ENCODE data around the gene ZNF385D. TPM values are rescaled to one million over a fixed set of nuclear protein-coding genes. Genes with fewer than 3 reads are reported as not detected.

The ZNF385D gene
- total and polyA plus RNA-seq, 5 donors from 2014 or later: 2.7 TPM; not detected in 4

- ATAC-seq (ENCODE audit: low read depth in 2 of 2): no peak
- Histone ChIP-seq H3K27me3 (ENCODE audit: control insufficient read depth, insufficient read depth, low read length) (no peaks in the 10 kb centered on the region), H3K9me3 (ENCODE audit: control insufficient read depth in 2 of 2, low read length in 2 of 2) (no peaks in the 10 kb centered on the region), H3K27ac (ENCODE audit: insufficient read depth, low read length, poor library complexity, severe bottlenecking) (no peak overlapping the region), H3K4me1 (ENCODE audit: control insufficient read depth, insufficient read depth, low read length, poor library complexity, severe bottlenecking) (no peaks in the 10 kb centered on the region), H3K36me3 (ENCODE audit: control insufficient read depth, insufficient read depth, low read length) (no peaks in the 10 kb centered on the region), H3K4me3 (ENCODE audit: low read depth, low read length) (no peak overlapping the region)
- Mint-ChIP-seq H3K36me3 (no peaks in the 10 kb centered on the region), H3K27me3 (no peaks in the 10 kb centered on the region), H3K4me3 (no peak overlapping the region), H3K4me1 (no peaks in the 10 kb centered on the region), H3K27ac (no peak overlapping the region), H3K9me3 (peaks cover 2 to 8% (median 4%) of the 10 kb centered on the region in 7 donors)
- no peak for DNase-seq
These were observed 129.8 kb downstream of the ZNF385D start for GRCh38 chr3:21621181-21621651.

DNA sequence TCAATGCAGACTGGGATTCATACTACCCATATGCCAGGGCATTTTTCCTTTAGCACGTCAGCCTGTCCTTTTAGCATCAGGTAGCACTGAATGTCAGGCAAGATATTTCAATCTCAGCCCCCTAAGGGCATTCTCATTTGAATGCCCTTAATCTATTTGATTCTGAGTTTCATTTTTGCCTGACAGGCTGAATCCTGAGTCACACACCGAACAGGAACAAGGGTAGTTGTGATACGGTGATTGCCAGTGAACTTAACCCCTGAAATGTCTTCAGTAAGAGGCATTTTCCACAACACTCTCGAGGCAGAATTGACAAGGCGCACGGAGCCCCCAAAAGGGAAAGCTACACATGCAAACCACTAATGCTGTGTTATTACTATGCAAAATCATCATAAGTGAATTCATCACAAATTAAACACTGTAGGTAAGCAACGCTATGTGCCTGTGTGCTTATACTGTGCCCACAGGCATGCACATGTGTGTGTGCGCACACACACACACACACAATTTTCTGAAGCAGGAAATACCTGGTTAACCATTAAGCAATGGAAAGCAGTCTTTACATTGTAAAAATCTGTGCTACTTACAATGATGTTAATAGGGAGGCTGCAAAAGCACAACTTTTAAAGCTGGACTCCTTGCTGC is 130.4 kb downstream of the ZNF385D start:
- no peaks in the 10 kb centered on the region for H3K36me3 ChIP-seq (ENCODE audit: control insufficient read depth, insufficient read depth, low read length)
- no peaks in the 10 kb centered on the region for H3K36me3 Mint-ChIP-seq
- H3K4me3 Mint-ChIP-seq: no peak overlapping the region
- H3K4me1 ChIP-seq (ENCODE audit: control insufficient read depth, insufficient read depth, low read length, poor library complexity, severe bottlenecking): no peaks in the 10 kb centered on the region
- H3K9me3 ChIP-seq (ENCODE audit: control insufficient read depth in 2 of 2, low read length in 2 of 2): no peaks in the 10 kb centered on the region
- H3K9me3 Mint-ChIP-seq: peaks cover 2 to 8% (median 4%) of the 10 kb centered on the region in 7 donors
- H3K27ac Mint-ChIP-seq: no peak overlapping the region
- H3K27me3 ChIP-seq (ENCODE audit: control insufficient read depth, insufficient read depth, low read length): no peaks in the 10 kb centered on the region
- H3K4me1 Mint-ChIP-seq: no peaks in the 10 kb centered on the region
- H3K27me3 Mint-ChIP-seq: no peaks in the 10 kb centered on the region
- no peak overlapping the region for H3K4me3 ChIP-seq (ENCODE audit: low read depth, low read length)
- DNase-seq (no peak), ATAC-seq (ENCODE audit: low read depth in 2 of 2) (no peak)
- H3K27ac ChIP-seq (ENCODE audit: insufficient read depth, low read length, poor library complexity, severe bottlenecking): no peak overlapping the region

DNA sequence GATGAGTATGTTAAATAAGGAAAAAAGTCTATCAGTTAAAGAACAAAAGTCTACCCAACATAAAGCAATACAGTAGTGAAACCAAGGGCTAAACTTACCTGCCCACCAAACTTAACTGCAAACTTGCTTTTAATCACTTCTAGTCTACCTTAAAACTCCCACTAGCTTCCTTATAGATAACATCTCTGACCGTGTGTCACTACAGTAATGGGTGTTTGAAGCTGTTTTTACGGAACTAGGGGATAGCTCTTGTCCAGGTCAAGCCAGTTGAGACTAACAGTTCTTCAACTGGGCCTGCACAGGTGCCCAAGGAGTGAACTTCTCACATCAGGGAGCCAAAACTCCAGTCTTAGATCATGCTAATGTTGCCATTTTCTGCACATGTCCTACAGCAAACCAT is 132.3 kb downstream of the ZNF385D start:
- DNase-seq: no peak
- H3K4me1 Mint-ChIP-seq: no peaks in the 10 kb centered on the region
- no peak for ATAC-seq (ENCODE audit: low read depth in 2 of 2)
- peaks cover 4 to 10% (median 5%) of the 10 kb centered on the region in 7 donors for H3K9me3 Mint-ChIP-seq
- Histone ChIP-seq H3K27me3 (ENCODE audit: control insufficient read depth, insufficient read depth, low read length) (no peaks in the 10 kb centered on the region), H3K4me1 (ENCODE audit: control insufficient read depth, insufficient read depth, low read length, poor library complexity, severe bottlenecking) (no peaks in the 10 kb centered on the region), H3K4me3 (ENCODE audit: low read depth, low read length) (no peak overlapping the region), H3K36me3 (ENCODE audit: control insufficient read depth, insufficient read depth, low read length) (no peaks in the 10 kb centered on the region), H3K9me3 (ENCODE audit: control insufficient read depth in 2 of 2, low read length in 2 of 2) (no peaks in the 10 kb centered on the region), H3K27ac (ENCODE audit: insufficient read depth, low read length, poor library complexity, severe bottlenecking) (no peak overlapping the region)
- H3K36me3 Mint-ChIP-seq: no peaks in the 10 kb centered on the region
- H3K27ac Mint-ChIP-seq: no peak overlapping the region
- H3K4me3 Mint-ChIP-seq: no peak overlapping the region
- no peaks in the 10 kb centered on the region for H3K27me3 Mint-ChIP-seq

GRCh38 chr3:21613372-21614070 is 137.5 kb downstream of the ZNF385D start:
- no peaks in the 10 kb centered on the region for H3K9me3 ChIP-seq (ENCODE audit: control insufficient read depth in 2 of 2, low read length in 2 of 2)
- ATAC-seq (ENCODE audit: low read depth in 2 of 2): no peak
- Mint-ChIP-seq H3K36me3 (no peaks in the 10 kb centered on the region), H3K27me3 (no peaks in the 10 kb centered on the region), H3K4me1 (no peaks in the 10 kb centered on the region), H3K9me3 (peaks cover 1 to 14% (median 6%) of the 10 kb centered on the region in 7 donors), H3K27ac (no peak overlapping the region), H3K4me3 (no peak overlapping the region)
- H3K27ac ChIP-seq (ENCODE audit: insufficient read depth, low read length, poor library complexity, severe bottlenecking): no peak overlapping the region
- H3K4me1 ChIP-seq (ENCODE audit: control insufficient read depth, insufficient read depth, low read length, poor library complexity, severe bottlenecking): no peaks in the 10 kb centered on the region
- H3K4me3 ChIP-seq (ENCODE audit: low read depth, low read length): no peak overlapping the region
- H3K36me3 ChIP-seq (ENCODE audit: control insufficient read depth, insufficient read depth, low read length): no peaks in the 10 kb centered on the region
- DNase-seq: no peak
- no peaks in the 10 kb centered on the region for H3K27me3 ChIP-seq (ENCODE audit: control insufficient read depth, insufficient read depth, low read length)

- H3K9me3 ChIP-seq (ENCODE audit: control insufficient read depth in 2 of 2, low read length in 2 of 2): peaks cover 0 to 3% of the 10 kb centered on the region in 2 experiments
- H3K4me1 Mint-ChIP-seq: no peaks in the 10 kb centered on the region
- peaks cover 1 to 17% (median 7%) of the 10 kb centered on the region in 7 donors for H3K9me3 Mint-ChIP-seq
- H3K4me1 ChIP-seq (ENCODE audit: control insufficient read depth, insufficient read depth, low read length, poor library complexity, severe bottlenecking): no peaks in the 10 kb centered on the region
- H3K27ac Mint-ChIP-seq: no peak overlapping the region
- no peaks in the 10 kb centered on the region for H3K27me3 ChIP-seq (ENCODE audit: control insufficient read depth, insufficient read depth, low read length)
- no peaks in the 10 kb centered on the region for H3K36me3 Mint-ChIP-seq
- no peak for DNase-seq
- no peaks in the 10 kb centered on the region for H3K36me3 ChIP-seq (ENCODE audit: control insufficient read depth, insufficient read depth, low read length)
- H3K27me3 Mint-ChIP-seq: no peaks in the 10 kb centered on the region
- H3K27ac ChIP-seq (ENCODE audit: insufficient read depth, low read length, poor library complexity, severe bottlenecking): no peak overlapping the region
- no peak overlapping the region for H3K4me3 ChIP-seq (ENCODE audit: low read depth, low read length)
- no peak overlapping the region for H3K4me3 Mint-ChIP-seq
- no peak for ATAC-seq (ENCODE audit: low read depth in 2 of 2)
These were observed 149.8 kb downstream of the ZNF385D start for GRCh38 chr3:21601178-21601577.

DNA sequence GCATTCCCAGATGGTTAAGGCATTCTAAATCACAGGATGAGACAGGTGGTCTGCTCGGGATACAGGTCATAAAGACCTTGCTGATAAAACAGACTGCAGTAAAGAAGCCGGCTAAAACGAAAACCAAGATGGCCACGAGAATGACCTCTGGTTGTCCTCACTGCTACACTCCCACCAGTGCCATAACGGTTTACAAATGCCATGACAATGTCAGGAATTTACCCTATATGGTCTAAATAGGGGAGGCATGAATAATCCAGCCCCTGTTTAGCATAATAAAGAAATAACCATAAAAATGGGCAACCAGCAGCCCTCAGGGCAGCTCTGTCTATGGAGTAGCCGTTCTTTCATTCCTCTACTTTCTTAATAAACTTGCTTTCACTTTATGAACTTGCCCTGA is 151.1 kb downstream of the ZNF385D start:
- DNase-seq (no peak), ATAC-seq (ENCODE audit: low read depth in 2 of 2) (no peak)
- Histone ChIP-seq H3K9me3 (ENCODE audit: control insufficient read depth in 2 of 2, low read length in 2 of 2) (peaks cover 0 to 3% of the 10 kb centered on the region in 2 experiments), H3K4me3 (ENCODE audit: low read depth, low read length) (no peak overlapping the region), H3K27ac (ENCODE audit: insufficient read depth, low read length, poor library complexity, severe bottlenecking) (no peak overlapping the region), H3K4me1 (ENCODE audit: control insufficient read depth, insufficient read depth, low read length, poor library complexity, severe bottlenecking) (no peaks in the 10 kb centered on the region), H3K27me3 (ENCODE audit: control insufficient read depth, insufficient read depth, low read length) (no peaks in the 10 kb centered on the region), H3K36me3 (ENCODE audit: control insufficient read depth, insufficient read depth, low read length) (no peaks in the 10 kb centered on the region)
- Mint-ChIP-seq H3K9me3 (peaks cover 3 to 16% (median 7%) of the 10 kb centered on the region in 7 donors), H3K27ac (no peak overlapping the region), H3K4me1 (no peaks in the 10 kb centered on the region), H3K27me3 (no peaks in the 10 kb centered on the region), H3K4me3 (no peak overlapping the region), H3K36me3 (no peaks in the 10 kb centered on the region)

DNA sequence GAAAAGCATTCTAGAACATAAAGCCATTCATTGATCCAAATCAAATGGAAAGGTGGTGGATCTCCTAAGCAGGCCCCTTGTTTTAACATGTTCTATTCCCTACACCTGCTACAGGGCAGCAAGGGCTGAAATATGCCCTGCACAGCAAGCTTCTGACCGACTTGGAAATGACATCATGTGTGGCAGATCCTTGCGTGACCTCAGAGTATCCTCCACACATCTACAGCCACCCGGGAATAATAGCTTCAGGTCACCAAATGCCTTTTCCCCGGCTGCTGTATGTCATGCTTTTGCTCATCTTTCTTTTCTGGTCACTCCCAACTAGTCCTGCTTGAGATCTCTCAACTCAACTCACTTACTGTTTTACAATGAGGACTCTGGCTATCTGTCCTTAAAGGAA is 158.2 kb downstream of the ZNF385D start:
- Histone ChIP-seq H3K27me3 (ENCODE audit: control insufficient read depth, insufficient read depth, low read length) (no peaks in the 10 kb centered on the region), H3K27ac (ENCODE audit: insufficient read depth, low read length, poor library complexity, severe bottlenecking) (no peak overlapping the region), H3K9me3 (ENCODE audit: control insufficient read depth in 2 of 2, low read length in 2 of 2) (no peaks in the 10 kb centered on the region), H3K36me3 (ENCODE audit: control insufficient read depth, insufficient read depth, low read length) (no peaks in the 10 kb centered on the region), H3K4me3 (ENCODE audit: low read depth, low read length) (no peak overlapping the region), H3K4me1 (ENCODE audit: control insufficient read depth, insufficient read depth, low read length, poor library complexity, severe bottlenecking) (no peaks in the 10 kb centered on the region)
- Mint-ChIP-seq H3K4me3 (no peak overlapping the region), H3K36me3 (no peaks in the 10 kb centered on the region), H3K9me3 (peaks cover 2 to 12% (median 6%) of the 10 kb centered on the region in 7 donors), H3K27me3 (no peaks in the 10 kb centered on the region), H3K27ac (no peak overlapping the region), H3K4me1 (no peaks in the 10 kb centered on the region)
- ATAC-seq (ENCODE audit: low read depth in 2 of 2) (no peak), DNase-seq (no peak)

- Mint-ChIP-seq H3K4me1 (no peaks in the 10 kb centered on the region), H3K36me3 (no peaks in the 10 kb centered on the region), H3K9me3 (peaks cover 0 to 11% (median 4%) of the 10 kb centered on the region in 7 donors), H3K27ac (no peak overlapping the region), H3K27me3 (no peaks in the 10 kb centered on the region), H3K4me3 (no peak overlapping the region)
- H3K9me3 ChIP-seq (ENCODE audit: control insufficient read depth in 2 of 2, low read length in 2 of 2): peaks cover 0 to 3% of the 10 kb centered on the region in 2 experiments
- H3K4me1 ChIP-seq (ENCODE audit: control insufficient read depth, insufficient read depth, low read length, poor library complexity, severe bottlenecking): no peaks in the 10 kb centered on the region
- H3K36me3 ChIP-seq (ENCODE audit: control insufficient read depth, insufficient read depth, low read length): no peaks in the 10 kb centered on the region
- no peaks in the 10 kb centered on the region for H3K27me3 ChIP-seq (ENCODE audit: control insufficient read depth, insufficient read depth, low read length)
- DNase-seq (no peak), ATAC-seq (ENCODE audit: low read depth in 2 of 2) (no peak)
- H3K4me3 ChIP-seq (ENCODE audit: low read depth, low read length): no peak overlapping the region
- H3K27ac ChIP-seq (ENCODE audit: insufficient read depth, low read length, poor library complexity, severe bottlenecking): no peak overlapping the region
These were observed 163.1 kb downstream of the ZNF385D start for GRCh38 chr3:21587894-21588293.

Measured in CD4-positive, CD25-positive, alpha-beta regulatory T cell (primary cell).